Stimulated activated naive CD8-positive, alpha-beta T cell treated with anti-CD3 and anti-CD28 coated beads, Interleukin-15, amount 100 ng/mL, for 72 hours (primary cell): Measurements from ENCODE around the gene EPM2A.
"Not testable (repeated sequence)": the region's sequence is repeated elsewhere in the genome, so short reads cannot be mapped to it uniquely, and the experiment has no call there.

ENCODE experiments used
- ATAC-seq: fragments of 150-1000 bp; cut with Tn5 transposase; 2 replicates; pipeline ENCODE4 v1.10.0; 2021; ENCODE audit warnings: mild to moderate bottlenecking, moderate library complexity
- DNase-seq, 2 donors: peaks; one replicate each; pipeline ENCODE4 v3.0.0; 2021 to 2022
- H3K27ac Mint-ChIP-seq, 2 donors: one replicate each; pipeline ENCODE4 v1.8.0; 2022; ENCODE audit warnings: mild to moderate bottlenecking in 2 of 2, mixed read lengths in 2 of 2, moderate library complexity in 2 of 2
- H3K27me3 Mint-ChIP-seq: one replicate; pipeline ENCODE4 v1.8.0; 2022; ENCODE audit warnings: mixed read lengths
- H3K4me1 Mint-ChIP-seq: one replicate; pipeline ENCODE4 v1.8.0; 2022; ENCODE audit warnings: mild to moderate bottlenecking, mixed read lengths
- H3K4me3 Mint-ChIP-seq, 2 donors: one replicate each; pipeline ENCODE4 v1.8.0; 2022; ENCODE audit warnings: mild to moderate bottlenecking in 2 of 2, mixed read lengths in 2 of 2, moderate library complexity in 1 of 2
- H3K9me3 Mint-ChIP-seq, 2 donors: one replicate each; pipeline ENCODE4 v1.8.0; 2022; ENCODE audit warnings: mixed read lengths in 2 of 2

The EPM2A gene

DNA sequence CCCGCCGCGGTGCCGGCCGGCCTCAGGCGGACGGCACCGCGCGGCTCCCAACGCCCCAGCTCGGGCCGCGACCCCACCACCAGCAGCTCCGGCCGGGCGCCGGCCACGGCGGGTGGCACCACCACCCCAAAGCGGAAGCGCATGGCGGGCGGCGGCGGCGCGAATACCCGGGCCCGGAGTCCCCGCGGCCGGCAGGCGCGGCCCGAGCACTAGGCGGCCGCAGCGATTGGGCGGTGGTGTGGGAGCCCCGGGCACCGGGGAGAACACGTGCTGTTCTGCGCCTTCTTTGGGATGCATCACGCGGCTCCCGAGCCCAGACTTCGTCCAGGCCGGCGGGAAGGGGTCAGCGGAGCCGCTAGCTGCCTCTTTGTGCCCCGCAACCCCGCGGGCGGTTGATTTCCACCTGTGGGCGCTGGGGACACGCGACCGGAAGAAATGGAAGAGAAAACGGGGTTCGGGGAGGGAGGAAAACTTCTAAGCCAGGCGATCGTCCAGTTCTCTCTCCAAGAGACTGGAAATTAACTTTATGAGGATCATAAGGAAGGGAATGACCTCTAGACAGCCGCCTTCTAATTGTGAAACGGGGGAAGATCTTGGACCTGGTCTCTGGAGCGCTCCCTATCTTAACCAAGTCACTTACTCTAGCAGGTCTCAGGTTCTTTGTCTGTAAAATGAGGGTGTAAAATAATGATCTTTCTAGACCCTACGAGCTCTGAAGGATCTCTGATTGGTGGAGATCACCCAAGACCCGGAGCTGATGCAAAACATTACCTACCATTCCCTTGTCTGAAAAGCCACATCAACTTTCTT is at the start of gene EPM2A:
EPM2A (minus strand) TSS at position 165 of the 810 bp plus-strand sequence; CDS start at position 143, 22 bp downstream.
- Mint-ChIP-seq H3K27ac (peak within 1 kb of the TSS; percentile 99 to 100), H3K9me3 (peaks cover 7 to 16% of the 10 kb centered on the region in 2 donors), H3K4me3 (peak within 1 kb of the TSS; percentile 94 to 96), H3K4me1 (peaks cover 18% of the 10 kb centered on the region), H3K27me3 (no peaks in the 10 kb centered on the region)
- ATAC-seq: peak; percentile 83
- DNase-seq: peak; percentile 78 to 79

- no peak overlapping the region for H3K4me3 Mint-ChIP-seq
- DNase-seq (no peak), ATAC-seq (no peak)
- no peaks in the 10 kb centered on the region for H3K4me1 Mint-ChIP-seq
- no peaks in the 10 kb centered on the region for H3K27me3 Mint-ChIP-seq
- H3K9me3 Mint-ChIP-seq: peaks cover 23 to 27% of the 10 kb centered on the region in 2 donors
- no peak overlapping the region for H3K27ac Mint-ChIP-seq
Measured at GRCh38 chr6:145784683-145785082, 49.4 kb upstream of the EPM2A start.

DNA sequence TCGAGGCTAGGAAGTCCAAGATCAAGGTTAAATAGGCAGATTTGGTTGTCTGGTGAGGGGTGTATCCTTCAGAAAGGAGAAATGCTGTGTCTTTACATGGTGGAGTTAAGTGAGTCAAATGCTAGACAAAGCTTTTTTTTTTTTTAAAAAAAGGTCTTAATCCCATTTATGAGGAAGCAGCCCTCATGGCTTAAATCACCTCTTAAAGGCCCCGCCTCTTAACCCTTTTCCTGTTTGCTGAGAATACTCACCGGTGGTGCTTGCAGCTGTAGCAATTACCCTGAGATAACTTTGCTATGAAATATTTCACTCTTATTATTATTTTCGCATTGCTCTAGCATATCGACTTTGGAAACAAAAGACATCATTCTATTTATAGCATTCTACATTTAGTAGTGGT is 48.5 kb upstream of the EPM2A start:
- Mint-ChIP-seq H3K4me3 (no peak overlapping the region), H3K4me1 (no peaks in the 10 kb centered on the region), H3K9me3 (peaks cover 14 to 19% of the 10 kb centered on the region in 2 donors), H3K27ac (no peak overlapping the region), H3K27me3 (no peaks in the 10 kb centered on the region)
- no peak for DNase-seq
- ATAC-seq: no peak

- DNase-seq (no peak), ATAC-seq (no peak)
- Mint-ChIP-seq H3K4me1 (no peaks in the 10 kb centered on the region), H3K27ac (no peak overlapping the region), H3K4me3 (no peak overlapping the region), H3K9me3 (peaks cover 15 to 24% of the 10 kb centered on the region in 2 donors), H3K27me3 (no peaks in the 10 kb centered on the region)
Measured at GRCh38 chr6:145772846-145773245, 37.5 kb upstream of the EPM2A start.

GRCh38 chr6:145765449-145765848 is 30.1 kb upstream of the EPM2A start:
- Mint-ChIP-seq H3K9me3 (peaks cover 0 to 4% of the 10 kb centered on the region in 2 donors), H3K27me3 (no peaks in the 10 kb centered on the region), H3K4me1 (no peaks in the 10 kb centered on the region), H3K27ac (no peak overlapping the region), H3K4me3 (no peak overlapping the region)
- ATAC-seq (no peak), DNase-seq (no peak)

- H3K27ac Mint-ChIP-seq: no peak overlapping the region
- H3K9me3 Mint-ChIP-seq: no peaks in the 10 kb centered on the region
- no peak for DNase-seq
- no peak for ATAC-seq
- H3K4me3 Mint-ChIP-seq: no peak overlapping the region
- H3K27me3 Mint-ChIP-seq: no peaks in the 10 kb centered on the region
- H3K4me1 Mint-ChIP-seq: no peaks in the 10 kb centered on the region
Measured at GRCh38 chr6:145763742-145764141, 28.4 kb upstream of the EPM2A start.

DNA sequence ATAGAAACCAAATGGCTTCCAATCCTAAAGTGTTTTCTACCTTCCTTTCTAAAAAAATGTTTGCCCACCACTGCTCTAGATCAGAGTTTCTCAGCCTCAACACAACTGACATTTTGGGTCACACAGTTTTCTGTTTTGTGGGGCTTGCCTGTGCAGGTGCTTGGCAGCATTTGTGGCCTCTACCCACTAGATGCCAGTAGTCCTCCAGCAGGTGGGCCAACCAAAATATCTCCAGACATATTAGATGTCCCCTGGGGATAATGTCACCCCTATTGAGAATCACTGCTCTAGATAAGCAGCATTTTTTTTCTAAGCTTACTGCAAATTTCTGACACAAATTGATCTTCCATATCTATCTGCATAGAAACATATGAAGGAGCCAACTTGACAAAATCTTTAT is 26.3 kb upstream of the EPM2A start:
- H3K4me1 Mint-ChIP-seq: no peaks in the 10 kb centered on the region
- no peaks in the 10 kb centered on the region for H3K27me3 Mint-ChIP-seq
- no peak for DNase-seq
- ATAC-seq: no peak
- no peak overlapping the region for H3K4me3 Mint-ChIP-seq
- H3K27ac Mint-ChIP-seq: no peak overlapping the region
- H3K9me3 Mint-ChIP-seq: no peaks in the 10 kb centered on the region

DNA sequence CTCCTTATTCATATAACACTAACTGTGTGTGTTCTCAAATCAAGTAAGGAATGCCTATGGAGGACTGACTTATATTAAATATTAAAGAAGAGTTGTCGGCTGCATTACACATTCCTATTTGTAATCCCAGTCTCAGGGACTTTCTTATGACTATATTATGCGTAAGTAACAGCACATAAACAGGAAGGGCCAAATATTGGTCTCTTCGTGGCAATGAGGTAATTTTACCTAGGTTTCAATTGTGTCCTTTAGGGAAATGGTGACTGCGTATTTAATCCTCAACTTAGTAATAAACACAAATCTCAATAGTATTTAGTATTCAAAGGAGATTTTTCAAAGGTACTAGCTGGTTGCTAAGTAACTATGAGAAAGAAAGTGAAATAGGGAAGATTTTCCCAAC is 22.8 kb upstream of the EPM2A start:
- DNase-seq (no peak), ATAC-seq (no peak)
- no peak overlapping the region for H3K27ac Mint-ChIP-seq
- no peaks in the 10 kb centered on the region for H3K9me3 Mint-ChIP-seq
- no peaks in the 10 kb centered on the region for H3K4me1 Mint-ChIP-seq
- H3K27me3 Mint-ChIP-seq: no peaks in the 10 kb centered on the region
- H3K4me3 Mint-ChIP-seq: no peak overlapping the region

DNA sequence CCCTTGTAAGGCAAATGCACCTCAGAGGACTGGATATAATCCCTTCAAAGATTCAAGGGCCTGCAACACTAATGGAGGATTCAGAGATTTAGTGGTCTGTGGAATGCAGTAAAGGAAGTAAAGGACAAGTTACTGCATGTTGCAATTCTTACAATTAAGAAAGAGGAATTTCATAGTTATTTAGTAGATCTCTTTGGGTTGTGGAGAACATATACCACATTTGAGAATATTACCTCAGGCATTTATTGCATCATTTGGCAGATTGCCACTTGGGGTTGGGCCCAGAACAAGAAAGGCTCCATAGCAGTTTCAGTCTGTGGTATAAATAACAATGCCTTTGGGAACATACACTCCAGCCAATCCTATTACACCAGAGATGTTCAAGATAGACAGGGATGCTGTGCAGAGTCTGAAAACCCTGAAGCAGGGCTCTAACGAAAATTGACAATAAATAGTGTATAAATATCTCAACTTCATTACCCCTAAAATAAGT is 20.9 kb upstream of the EPM2A start:
- DNase-seq (no peak), ATAC-seq (no peak)
- no peak overlapping the region for H3K27ac Mint-ChIP-seq
- no peaks in the 10 kb centered on the region for H3K27me3 Mint-ChIP-seq
- H3K9me3 Mint-ChIP-seq: no peaks in the 10 kb centered on the region
- H3K4me1 Mint-ChIP-seq: no peaks in the 10 kb centered on the region
- H3K4me3 Mint-ChIP-seq: no peak overlapping the region

- H3K27ac Mint-ChIP-seq: no peak overlapping the region
- ATAC-seq (no peak), DNase-seq (no peak)
- no peaks in the 10 kb centered on the region for H3K9me3 Mint-ChIP-seq
- H3K4me3 Mint-ChIP-seq: no peak overlapping the region
- H3K27me3 Mint-ChIP-seq: no peaks in the 10 kb centered on the region
- no peaks in the 10 kb centered on the region for H3K4me1 Mint-ChIP-seq
Measured at GRCh38 chr6:145755682-145756081, 20.4 kb upstream of the EPM2A start.

DNA sequence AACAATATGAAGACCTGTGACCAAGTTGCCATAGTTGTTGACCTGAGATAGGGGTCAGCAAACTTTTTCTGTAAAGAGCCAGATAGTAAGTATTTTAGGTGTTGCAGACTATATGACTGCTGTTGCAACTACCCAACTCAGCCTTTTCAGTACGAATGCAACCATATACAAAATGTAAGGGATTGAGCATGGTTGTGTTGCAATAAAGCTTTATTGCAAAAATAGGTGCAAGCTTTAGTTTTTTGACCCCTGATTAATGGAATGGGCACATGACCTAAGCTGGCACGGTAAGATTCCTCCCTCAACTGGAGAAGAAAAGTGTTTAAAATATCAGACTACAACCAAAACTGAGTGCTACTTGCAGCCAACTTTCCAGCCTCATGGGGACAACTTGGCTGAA is 17.3 kb upstream of the EPM2A start:
- H3K4me1 Mint-ChIP-seq: peaks cover 7% of the 10 kb centered on the region
- H3K9me3 Mint-ChIP-seq: no peaks in the 10 kb centered on the region
- no peak for DNase-seq
- no peak overlapping the region for H3K27ac Mint-ChIP-seq
- ATAC-seq: no peak
- H3K27me3 Mint-ChIP-seq: no peaks in the 10 kb centered on the region
- no peak overlapping the region for H3K4me3 Mint-ChIP-seq

DNA sequence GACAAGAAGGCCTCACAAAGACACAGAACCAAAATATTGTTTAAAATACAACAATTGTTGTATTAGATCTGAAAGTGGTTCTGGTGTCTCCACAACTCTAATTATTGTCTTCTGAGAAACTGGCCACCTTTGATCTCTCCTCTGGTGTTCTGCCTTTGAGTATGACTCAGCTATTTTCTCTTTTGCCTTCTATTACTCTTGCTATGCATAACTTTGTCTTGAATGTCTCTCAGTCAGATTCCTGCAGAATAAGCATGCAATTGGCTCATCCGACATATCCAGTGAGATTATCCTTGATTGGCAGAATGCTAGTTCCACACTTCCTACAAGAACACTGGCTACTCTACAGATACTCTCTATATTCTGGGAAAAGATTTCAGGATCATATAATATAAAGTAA is 14.3 kb upstream of the EPM2A start:
- ATAC-seq: peak; percentile 50
- Mint-ChIP-seq H3K27me3 (no peaks in the 10 kb centered on the region), H3K9me3 (no peaks in the 10 kb centered on the region)

DNA sequence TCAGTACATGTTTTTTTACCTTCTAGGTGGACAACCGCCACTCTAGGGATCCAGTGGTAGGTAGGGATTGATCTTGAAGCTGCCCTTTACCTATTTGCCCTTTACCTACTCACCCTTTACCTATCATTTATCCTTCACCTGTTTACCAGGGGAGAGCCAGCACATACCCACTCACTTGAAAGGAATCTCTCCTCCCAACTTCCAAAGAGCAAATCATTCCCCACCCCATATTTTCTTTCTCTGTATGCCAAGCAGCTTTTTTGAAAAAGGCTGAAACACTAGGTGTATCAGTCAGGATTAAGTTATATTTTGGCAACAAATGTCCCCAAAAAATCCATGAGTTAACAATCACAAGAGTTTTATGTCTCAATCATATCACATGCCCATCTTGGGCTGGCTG is 10.5 kb upstream of the EPM2A start:
- Mint-ChIP-seq H3K27me3 (no peaks in the 10 kb centered on the region), H3K9me3 (no peaks in the 10 kb centered on the region), H3K4me3 (no peak overlapping the region), H3K4me1 (peaks cover 7% of the 10 kb centered on the region), H3K27ac (peak overlapping the region in 1 of 2 donors; percentile 55)
- ATAC-seq (no peak), DNase-seq (no peak)

More for the DNA sequence above, 14.3 kb upstream of the EPM2A start:
- Mint-ChIP-seq H3K4me3 (no peak overlapping the region), H3K27ac (no peak overlapping the region), H3K4me1 (peaks cover 7% of the 10 kb centered on the region)
- DNase-seq: no peak

DNA sequence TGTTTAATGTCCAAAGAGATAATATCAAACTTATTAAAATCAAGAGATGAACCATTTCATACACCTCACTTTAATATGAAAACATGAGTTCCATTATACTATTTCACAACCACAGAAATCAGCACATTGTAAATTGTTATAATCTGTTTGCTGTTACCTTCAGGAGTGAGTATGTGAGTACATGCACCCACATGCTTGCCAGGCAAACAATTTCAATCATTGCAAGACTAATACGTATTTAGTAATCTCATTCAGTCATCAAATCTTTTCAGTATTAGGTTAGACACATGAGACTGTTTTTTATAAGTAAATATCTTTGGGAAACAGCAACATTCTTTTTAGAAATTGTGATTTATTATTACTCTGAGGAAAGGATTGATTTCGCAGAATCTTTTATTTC is 9.3 kb upstream of the EPM2A start:
- no peak for ATAC-seq
- DNase-seq: no peak
- H3K27me3 Mint-ChIP-seq: no peaks in the 10 kb centered on the region
- H3K9me3 Mint-ChIP-seq: peaks cover 2 to 8% of the 10 kb centered on the region in 2 donors
- peaks cover 3% of the 10 kb centered on the region for H3K4me1 Mint-ChIP-seq
- H3K27ac Mint-ChIP-seq: no peak overlapping the region
- no peak overlapping the region for H3K4me3 Mint-ChIP-seq

GRCh38 chr6:145743332-145743731 is 8.0 kb upstream of the EPM2A start:
- H3K9me3 Mint-ChIP-seq: peaks cover 3 to 15% of the 10 kb centered on the region in 2 donors
- no peak overlapping the region for H3K4me3 Mint-ChIP-seq
- DNase-seq: no peak
- H3K27ac Mint-ChIP-seq: no peak overlapping the region
- H3K27me3 Mint-ChIP-seq: no peaks in the 10 kb centered on the region
- H3K4me1 Mint-ChIP-seq: no peaks in the 10 kb centered on the region
- no peak for ATAC-seq

DNA sequence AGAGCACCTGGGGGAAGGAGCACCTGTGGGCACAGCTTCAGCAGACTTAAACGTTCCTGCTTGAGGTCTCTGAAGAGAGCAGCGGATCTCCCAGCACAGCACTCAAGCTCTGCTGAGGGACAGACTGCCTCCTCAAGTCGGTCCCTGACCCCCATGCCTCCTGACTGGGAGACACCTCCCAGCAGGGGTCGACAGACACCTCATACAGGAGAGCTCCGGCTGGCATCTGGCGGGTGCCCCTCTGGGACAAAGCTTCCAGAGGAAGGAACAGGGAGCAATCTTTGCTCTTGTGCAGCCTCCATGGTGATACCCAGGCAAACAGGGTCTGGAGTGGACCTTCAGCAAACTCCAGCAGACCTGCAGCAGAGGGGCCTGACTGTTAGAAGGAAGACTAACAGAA is 7.2 kb upstream of the EPM2A start:
- DNase-seq, H3K27me3 Mint-ChIP-seq, H3K4me1 Mint-ChIP-seq, H3K27ac Mint-ChIP-seq, H3K4me3 Mint-ChIP-seq, ATAC-seq: not testable (repeated sequence)
- peaks cover 3 to 15% of the 10 kb centered on the region in 2 donors for H3K9me3 Mint-ChIP-seq
